MM.1S (cell line): ENCODE measurements around the gene ZNF33A.

Source experiments
- EZH2 ChIP-seq: fragments of 300-600 bp; sonication (generic); optimal IDR thresholded peaks from 2 replicates; pipeline ENCODE3; 2017; ENCODE audit warnings: low read depth, mild to moderate bottlenecking, antibody characterized with exemption, low read length, mixed read lengths
- TF ChIP-seq, protein P1 (sequence below): fragments of 300-600 bp; sonication (generic); IDR thresholded peaks from 2 replicates; pipeline ENCODE4 v1.5.1; 2016; ENCODE audit warnings: antibody characterized with exemption, low read length, mixed read lengths

DNA sequence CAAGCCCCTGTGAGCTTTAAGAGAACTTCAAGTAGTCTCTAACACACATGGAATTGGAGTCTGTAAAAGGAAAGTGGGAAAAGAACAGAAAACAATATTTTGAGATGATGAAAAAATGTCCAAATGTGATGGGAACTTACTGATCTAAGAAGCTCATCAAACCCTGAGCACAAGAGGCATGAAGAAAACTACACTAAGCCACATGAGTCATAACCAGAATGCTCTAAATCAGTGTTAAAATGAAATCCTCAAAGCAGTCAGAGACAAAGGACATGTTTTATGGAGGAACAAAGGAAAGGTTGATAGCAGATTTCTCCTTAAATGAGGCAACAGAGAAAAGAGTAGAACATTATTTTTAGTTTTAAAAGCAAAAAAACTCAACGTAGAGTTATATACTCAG is 37.2 kb downstream of the ZNF33A start:
- TF ChIP-seq, protein P1, sequence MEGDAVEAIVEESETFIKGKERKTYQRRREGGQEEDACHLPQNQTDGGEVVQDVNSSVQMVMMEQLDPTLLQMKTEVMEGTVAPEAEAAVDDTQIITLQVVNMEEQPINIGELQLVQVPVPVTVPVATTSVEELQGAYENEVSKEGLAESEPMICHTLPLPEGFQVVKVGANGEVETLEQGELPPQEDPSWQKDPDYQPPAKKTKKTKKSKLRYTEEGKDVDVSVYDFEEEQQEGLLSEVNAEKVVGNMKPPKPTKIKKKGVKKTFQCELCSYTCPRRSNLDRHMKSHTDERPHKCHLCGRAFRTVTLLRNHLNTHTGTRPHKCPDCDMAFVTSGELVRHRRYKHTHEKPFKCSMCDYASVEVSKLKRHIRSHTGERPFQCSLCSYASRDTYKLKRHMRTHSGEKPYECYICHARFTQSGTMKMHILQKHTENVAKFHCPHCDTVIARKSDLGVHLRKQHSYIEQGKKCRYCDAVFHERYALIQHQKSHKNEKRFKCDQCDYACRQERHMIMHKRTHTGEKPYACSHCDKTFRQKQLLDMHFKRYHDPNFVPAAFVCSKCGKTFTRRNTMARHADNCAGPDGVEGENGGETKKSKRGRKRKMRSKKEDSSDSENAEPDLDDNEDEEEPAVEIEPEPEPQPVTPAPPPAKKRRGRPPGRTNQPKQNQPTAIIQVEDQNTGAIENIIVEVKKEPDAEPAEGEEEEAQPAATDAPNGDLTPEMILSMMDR = no peak
- no peak for TF ChIP-seq EZH2
